Caco-2 (cell line): ENCODE measurements around the gene POLR1D. TPM values are rescaled to one million over a fixed set of nuclear protein-coding genes. Genes with fewer than 3 reads are reported as not detected.

Experiments
- Bru-seq: library from RNA; stranded (reverse); fragments of 400-500 nt; gene quantifications from one replicate; lab custom pipeline; 2021; lab: Mats Ljungman, UMichigan
- BruChase-seq, 2 experiments: library from RNA; stranded (reverse); fragments of 400-500 nt; gene quantifications; one replicate each; lab custom pipeline; 2021; lab: Mats Ljungman, UMichigan
- BruUV-seq: library from RNA; stranded (reverse); fragments of 400-500 nt; replicated peaks from 2 replicates; lab custom pipeline; 2021; lab: Mats Ljungman, UMichigan
- CTCF ChIA-PET: fragments of 300-600 bp; sonication (Branson Sonifier 250); formaldehyde crosslinking; loops from one replicate; lab custom pipeline; 2022; ENCODE audit warnings: antibody characterized with exemption; lab: Charles Lee
- POLR2A ChIA-PET: fragments of 300-600 bp; sonication (Branson Sonifier 250); formaldehyde crosslinking; loops from one replicate; lab custom pipeline; 2022; ENCODE audit warnings: antibody characterized with exemption; lab: Charles Lee
- DNase-seq, 2 experiments: peaks; one replicate each; pipeline versions ENCODE4 v3.0.0 to v3.0.0-alpha.2; 2020 to 2022
- H3K27me3 ChIP-seq: replicated peaks from 2 replicates; pipeline ENCODE4 v1.6.0; 2011; ENCODE audit warnings: low read length; ENCODE audit not compliant: control insufficient read depth, insufficient read depth
- H3K36me3 ChIP-seq: 2 replicates; pipeline ENCODE4 v1.5.1; 2011; ENCODE audit warnings: low read length; ENCODE audit not compliant: control insufficient read depth, insufficient read depth
- H3K4me1 ChIP-seq: fragments of 250-450 bp; sonication (Bioruptor Pico); 2 replicates; pipeline ENCODE4 v1.5.1; 2020; ENCODE audit warnings: mild to moderate bottlenecking
- H3K4me3 ChIP-seq: 2 replicates; pipeline ENCODE4 v1.5.1; 2011; ENCODE audit warnings: low read depth, mild to moderate bottlenecking, control low read depth, low read length
- H3K9me3 ChIP-seq: fragments of 250-450 bp; sonication (Bioruptor Pico); 2 replicates; pipeline ENCODE4 v1.5.1; 2020; ENCODE audit warnings: mild to moderate bottlenecking, moderate library complexity
- H3K27ac Mint-ChIP-seq: one replicate; pipeline ENCODE4 v1.8.0; 2022; ENCODE audit warnings: mixed read lengths; ENCODE audit not compliant: unreplicated experiment
- H3K27me3 Mint-ChIP-seq: one replicate; pipeline ENCODE4 v1.8.0; 2022; ENCODE audit warnings: mixed read lengths; ENCODE audit not compliant: insufficient read depth, unreplicated experiment
- H3K36me3 Mint-ChIP-seq: one replicate; pipeline ENCODE4 v1.8.0; 2022; ENCODE audit warnings: mild to moderate bottlenecking, mixed read lengths; ENCODE audit not compliant: insufficient read depth, unreplicated experiment
- H3K4me1 Mint-ChIP-seq: one replicate; pipeline ENCODE4 v1.8.0; 2022; ENCODE audit warnings: low read depth, mixed read lengths; ENCODE audit not compliant: unreplicated experiment
- H3K4me3 Mint-ChIP-seq: one replicate; pipeline ENCODE4 v1.8.0; 2022; ENCODE audit warnings: mild to moderate bottlenecking, moderate library complexity, mixed read lengths; ENCODE audit not compliant: unreplicated experiment
- H3K9me3 Mint-ChIP-seq: one replicate; pipeline ENCODE4 v1.8.0; 2022; ENCODE audit warnings: mixed read lengths; ENCODE audit not compliant: unreplicated experiment
- intact Hi-C: fragments of 100-400 bp; cut with micrococcal nuclease; formaldehyde crosslinking; loops from one replicate; pipeline ENCODE4 v1.10.0; 2022; ENCODE audit not compliant: unreplicated experiment
- long read RNA-seq: library from polyadenylated mRNA; stranded (forward); transcript quantifications from one replicate; pipeline ENCODE4 v2.0.0, GENCODE V29; 2022
- total RNA-seq: library from RNA; stranded (reverse); gene quantifications from 2 replicates; pipeline ENCODE4 v1.2.3, GENCODE V29; 2022
- TF ChIP-seq, protein P1 (sequence below), 2 experiments: fragments of 200-600 bp in 1 of 2; IDR thresholded peaks; 1 replicate in 1 of 2; 2 replicates in 1 of 2; pipeline versions ENCODE4 v1.5.1 to v1.8.0; 2011 to 2022; ENCODE audit warnings: antibody characterized with exemption in 1 of 2, control low read depth in 1 of 2, inconsistent platforms in 1 of 2, low read depth in 1 of 2, low read length in 1 of 2, mild to moderate bottlenecking in 1 of 2, moderate library complexity in 1 of 2; ENCODE audit not compliant: insufficient read depth in 1 of 2, severe bottlenecking in 1 of 2, unreplicated experiment in 1 of 2

POLR1D gene, protein sequence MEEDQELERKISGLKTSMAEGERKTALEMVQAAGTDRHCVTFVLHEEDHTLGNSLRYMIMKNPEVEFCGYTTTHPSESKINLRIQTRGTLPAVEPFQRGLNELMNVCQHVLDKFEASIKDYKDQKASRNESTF
- total RNA-seq (198 and 201 TPM in 2 replicates), Bru-seq, nascent RNA (percentile 63 among the genes with signal in this experiment), BruChase-seq, experiment 1, labeled RNA remaining after a 2-hour chase (percentile 65 among the genes with signal in this experiment), BruChase-seq, experiment 2, labeled RNA remaining after a 6-hour chase (percentile 65 among the genes with signal in this experiment)
- long read RNA-seq, transcript POLR1D-203 (3 exons, 2,036 nt), result minor isoform, 26 of 110 reads
- long read RNA-seq, transcript POLR1D-201 (2 exons, 1,166 nt), result major isoform, 58 of 110 reads
- long read RNA-seq, partial matches to known transcripts, result 0 of 110 reads
- long read RNA-seq, other reads (novel, unspliced or antisense), result 20 of 110 reads

DNA sequence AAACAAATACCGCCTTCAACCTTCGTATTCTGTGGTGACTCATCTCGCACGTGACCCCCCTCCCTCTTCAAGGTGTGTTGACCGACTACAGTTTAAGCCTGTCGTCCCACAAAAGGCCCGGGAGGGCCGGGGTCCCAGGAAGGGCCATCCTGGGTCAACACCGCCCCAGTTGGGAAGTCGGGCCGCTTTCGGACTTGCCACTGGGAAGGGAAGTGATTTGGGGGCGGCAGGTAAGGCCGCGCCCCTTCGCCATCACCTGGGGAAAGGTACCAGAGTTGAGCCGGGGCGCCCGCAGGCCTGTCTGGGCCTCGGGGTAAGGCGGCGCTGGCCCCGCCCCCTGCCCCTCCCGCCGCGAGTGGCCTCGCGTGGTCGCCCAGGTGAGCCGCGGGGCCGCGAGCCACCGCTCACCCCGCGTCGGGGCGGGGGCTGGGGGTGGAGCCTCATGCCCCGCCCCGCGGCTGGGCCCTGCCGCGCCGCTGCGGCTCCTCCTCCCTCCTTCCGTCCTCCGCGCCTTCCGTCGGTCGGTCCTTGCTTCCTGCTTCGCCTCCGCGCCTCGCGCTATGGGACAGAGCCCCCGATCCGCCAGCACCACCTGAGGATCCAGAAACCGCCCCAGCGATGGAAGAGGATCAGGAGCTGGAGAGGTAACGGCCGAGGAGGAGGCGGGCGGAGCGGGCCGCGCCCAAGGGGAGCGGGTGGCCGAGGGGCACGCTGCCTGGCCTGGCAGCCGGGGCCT lies at the start of gene POLR1D:
POLR1D (plus strand) TSS at position 527 of the 736 bp plus-strand sequence; CDS start at position 619, 92 bp downstream.
- Histone ChIP-seq H3K4me1 (peaks cover 53% of the 10 kb centered on the region), H3K27me3 (no peaks in the 10 kb centered on the region), H3K36me3 (no peaks in the 10 kb centered on the region), H3K4me3 (peak within 1 kb of the TSS; percentile 76), H3K9me3 (no peaks in the 10 kb centered on the region)
- peaks cover 53% of the 10 kb centered on the region for H3K36me3 Mint-ChIP-seq
- no peaks in the 10 kb centered on the region for H3K9me3 Mint-ChIP-seq
- TF ChIP-seq, protein P1, sequence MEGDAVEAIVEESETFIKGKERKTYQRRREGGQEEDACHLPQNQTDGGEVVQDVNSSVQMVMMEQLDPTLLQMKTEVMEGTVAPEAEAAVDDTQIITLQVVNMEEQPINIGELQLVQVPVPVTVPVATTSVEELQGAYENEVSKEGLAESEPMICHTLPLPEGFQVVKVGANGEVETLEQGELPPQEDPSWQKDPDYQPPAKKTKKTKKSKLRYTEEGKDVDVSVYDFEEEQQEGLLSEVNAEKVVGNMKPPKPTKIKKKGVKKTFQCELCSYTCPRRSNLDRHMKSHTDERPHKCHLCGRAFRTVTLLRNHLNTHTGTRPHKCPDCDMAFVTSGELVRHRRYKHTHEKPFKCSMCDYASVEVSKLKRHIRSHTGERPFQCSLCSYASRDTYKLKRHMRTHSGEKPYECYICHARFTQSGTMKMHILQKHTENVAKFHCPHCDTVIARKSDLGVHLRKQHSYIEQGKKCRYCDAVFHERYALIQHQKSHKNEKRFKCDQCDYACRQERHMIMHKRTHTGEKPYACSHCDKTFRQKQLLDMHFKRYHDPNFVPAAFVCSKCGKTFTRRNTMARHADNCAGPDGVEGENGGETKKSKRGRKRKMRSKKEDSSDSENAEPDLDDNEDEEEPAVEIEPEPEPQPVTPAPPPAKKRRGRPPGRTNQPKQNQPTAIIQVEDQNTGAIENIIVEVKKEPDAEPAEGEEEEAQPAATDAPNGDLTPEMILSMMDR (IDR thresholded peaks at IDR 0.05; ENCODE audit: insufficient read depth in 1 of 2, low read depth in 1 of 2, low read length in 1 of 2, severe bottlenecking in 1 of 2, unreplicated experiment in 1 of 2), result no peak
- ChIA-PET POLR2A (interaction anchor here (0.5 to 3.2 kb wide), 10 partner anchors 14 to 1852 kb away, joined by 3 to 21 read pairs (median 3); no protein-coding TSS in a partner anchor), CTCF (interaction anchor here (0.6 to 1.9 kb wide), 4 partner anchors 53 to 362 kb away, joined by 3 to 8 read pairs (median 3); no protein-coding TSS in a partner anchor)
- peak; percentile 93 to 95 for DNase-seq
- BruUV-seq, result no TSS peak
- intact Hi-C loops, result loop anchor here (2.0 to 10.0 kb wide), 5 partner anchors 71 to 657 kb away; partner anchors contain the start of genes CDX2 and MTIF3
- H3K27ac Mint-ChIP-seq, result peak within 1 kb of the TSS; percentile 96
- H3K4me1 Mint-ChIP-seq, result peaks cover 49% of the 10 kb centered on the region
- H3K27me3 Mint-ChIP-seq, result no peaks in the 10 kb centered on the region
- H3K4me3 Mint-ChIP-seq, result peak within 1 kb of the TSS; percentile 99

DNA sequence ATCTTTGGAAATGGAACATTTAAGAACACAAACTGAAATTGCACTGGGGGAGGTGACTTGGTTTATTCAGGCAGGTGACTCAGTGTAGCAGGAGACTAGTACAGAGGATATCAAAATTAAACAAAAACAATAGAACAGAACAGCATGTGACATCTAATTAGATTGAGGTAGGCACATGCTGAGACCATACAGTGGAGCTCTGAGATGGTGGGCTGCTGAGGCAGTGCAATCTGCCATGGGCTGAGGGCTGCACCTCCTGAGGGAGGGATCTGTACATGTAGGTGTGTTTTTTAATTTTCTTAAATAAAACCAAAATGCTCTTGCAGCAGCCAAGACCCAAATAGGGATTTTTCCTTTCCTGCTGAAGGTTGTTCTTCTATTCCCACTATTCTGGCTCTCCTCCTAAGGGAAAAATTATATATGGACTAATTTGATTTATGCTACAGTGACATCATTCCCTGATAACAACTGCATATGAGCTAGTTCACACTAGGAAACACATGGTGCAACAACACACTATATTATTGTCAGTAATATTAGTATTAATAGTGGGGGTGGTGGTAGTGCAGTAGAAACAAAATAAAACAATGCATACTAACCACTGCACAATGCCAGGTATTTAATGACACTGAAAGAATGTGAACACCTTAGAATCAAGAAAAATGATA lies 49.3 kb upstream of the POLR1D start:
- peaks cover 2% of the 10 kb centered on the region for H3K36me3 ChIP-seq
- no TSS peak for BruUV-seq
- Mint-ChIP-seq H3K27me3 (no peaks in the 10 kb centered on the region), H3K27ac (no peak overlapping the region), H3K36me3 (peaks cover 29% of the 10 kb centered on the region), H3K4me1 (peaks cover 11% of the 10 kb centered on the region), H3K4me3 (no peak overlapping the region), H3K9me3 (peaks cover 10% of the 10 kb centered on the region)
- ChIA-PET POLR2A (no interaction called here), CTCF (interaction anchor here (1.4 kb wide), 1 partner anchor 39 kb away, joined by 6 read pairs; no protein-coding TSS in a partner anchor)
- H3K9me3 ChIP-seq, result no peaks in the 10 kb centered on the region
- intact Hi-C loops, result no loop called here
- TF ChIP-seq, protein P1 (IDR thresholded peaks at IDR 0.05; ENCODE audit: insufficient read depth in 1 of 2, low read depth in 1 of 2, low read length in 1 of 2, severe bottlenecking in 1 of 2, unreplicated experiment in 1 of 2), result no peak
- no peak for DNase-seq
- H3K4me3 ChIP-seq, result no peak overlapping the region
- no peaks in the 10 kb centered on the region for H3K27me3 ChIP-seq
- H3K4me1 ChIP-seq, result no peaks in the 10 kb centered on the region
